Measurements from ENCODE around the gene HSD3B2.
"Not testable (repeated sequence)": the region's sequence is repeated elsewhere in the genome, so short reads cannot be mapped to it uniquely, and the experiment has no call there.

Gene HSD3B2

DNA sequence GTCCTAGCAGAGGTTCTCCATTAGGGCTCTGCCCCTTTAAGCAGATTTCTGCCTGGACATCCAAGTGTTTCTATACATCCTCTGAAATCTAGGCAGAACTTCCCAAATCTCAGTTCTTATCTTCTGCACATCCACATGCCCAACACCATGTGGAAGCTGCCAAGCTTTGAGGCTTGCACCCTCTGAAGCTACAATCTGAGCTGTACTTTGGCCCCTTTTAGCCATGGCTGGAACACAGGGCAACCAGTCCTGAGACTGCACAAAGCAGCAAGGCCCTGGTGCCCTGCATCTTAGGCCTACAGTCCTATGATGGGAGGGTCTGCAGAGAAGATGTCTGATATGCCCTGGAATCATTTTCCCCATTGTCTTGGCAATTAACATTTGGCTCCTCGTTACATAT is 38.4 kb upstream of the HSD3B2 start:
- DNase-seq, result no peak
- Histone ChIP-seq H3K9me3 (ENCODE audit: severe bottlenecking) (no peaks in the 10 kb centered on the region), H3K27ac (no peak overlapping the region), H3K4me3 (ENCODE audit: low read depth, low read length) (no peak overlapping the region), H3K27me3 (ENCODE audit: insufficient read depth, low read depth, severe bottlenecking) (peaks cover 17% of the 10 kb centered on the region), H3K36me3 (no peaks in the 10 kb centered on the region)
- TF ChIP-seq CTCF (IDR thresholded peaks at IDR 0.05; ENCODE audit: low read depth, low read length), result no peak

- H3K4me3 ChIP-seq (ENCODE audit: low read depth, low read length); H3K9me3 ChIP-seq (ENCODE audit: severe bottlenecking); H3K27ac ChIP-seq; DNase-seq; H3K36me3 ChIP-seq: not testable (repeated sequence)
- peaks cover 17% of the 10 kb centered on the region for H3K27me3 ChIP-seq (ENCODE audit: insufficient read depth, low read depth, severe bottlenecking)
Observed at GRCh38 chr1:119377594-119377993, 37.4 kb upstream of the HSD3B2 start.

GRCh38 chr1:119379117-119379516 is 35.8 kb upstream of the HSD3B2 start:
- Histone ChIP-seq H3K9me3 (ENCODE audit: severe bottlenecking) (no peaks in the 10 kb centered on the region), H3K27me3 (ENCODE audit: insufficient read depth, low read depth, severe bottlenecking) (peaks cover 8% of the 10 kb centered on the region), H3K4me3 (ENCODE audit: low read depth, low read length) (no peak overlapping the region), H3K36me3 (no peaks in the 10 kb centered on the region), H3K27ac (no peak overlapping the region)
- no peak for DNase-seq
- no peak for TF ChIP-seq CTCF (IDR thresholded peaks at IDR 0.05; ENCODE audit: low read depth, low read length)

DNA sequence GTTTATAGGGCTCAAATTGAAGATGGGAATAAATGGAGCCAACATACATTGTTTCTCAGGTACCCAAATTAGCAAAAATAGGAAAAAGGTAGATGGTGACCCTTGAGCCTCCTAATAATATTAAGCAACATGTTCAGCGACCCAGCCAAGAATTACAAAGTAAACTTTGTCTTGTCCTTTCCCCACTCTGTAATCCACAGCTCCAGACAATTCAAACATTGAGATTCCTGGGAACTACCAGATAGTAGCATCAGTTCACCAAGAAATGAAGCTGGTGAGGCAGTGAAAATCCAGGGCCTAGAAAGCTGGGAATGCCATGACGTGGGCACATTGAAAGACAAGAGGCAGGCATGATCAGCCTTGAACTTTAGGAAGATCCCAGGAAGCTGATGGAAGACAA is 34.6 kb upstream of the HSD3B2 start:
- Histone ChIP-seq H3K4me3 (ENCODE audit: low read depth, low read length) (no peak overlapping the region), H3K27me3 (ENCODE audit: insufficient read depth, low read depth, severe bottlenecking) (peaks cover 6% of the 10 kb centered on the region), H3K36me3 (no peaks in the 10 kb centered on the region), H3K27ac (no peak overlapping the region), H3K9me3 (ENCODE audit: severe bottlenecking) (no peaks in the 10 kb centered on the region)
- DNase-seq, result no peak
- TF ChIP-seq CTCF (IDR thresholded peaks at IDR 0.05; ENCODE audit: low read depth, low read length), result no peak

DNA sequence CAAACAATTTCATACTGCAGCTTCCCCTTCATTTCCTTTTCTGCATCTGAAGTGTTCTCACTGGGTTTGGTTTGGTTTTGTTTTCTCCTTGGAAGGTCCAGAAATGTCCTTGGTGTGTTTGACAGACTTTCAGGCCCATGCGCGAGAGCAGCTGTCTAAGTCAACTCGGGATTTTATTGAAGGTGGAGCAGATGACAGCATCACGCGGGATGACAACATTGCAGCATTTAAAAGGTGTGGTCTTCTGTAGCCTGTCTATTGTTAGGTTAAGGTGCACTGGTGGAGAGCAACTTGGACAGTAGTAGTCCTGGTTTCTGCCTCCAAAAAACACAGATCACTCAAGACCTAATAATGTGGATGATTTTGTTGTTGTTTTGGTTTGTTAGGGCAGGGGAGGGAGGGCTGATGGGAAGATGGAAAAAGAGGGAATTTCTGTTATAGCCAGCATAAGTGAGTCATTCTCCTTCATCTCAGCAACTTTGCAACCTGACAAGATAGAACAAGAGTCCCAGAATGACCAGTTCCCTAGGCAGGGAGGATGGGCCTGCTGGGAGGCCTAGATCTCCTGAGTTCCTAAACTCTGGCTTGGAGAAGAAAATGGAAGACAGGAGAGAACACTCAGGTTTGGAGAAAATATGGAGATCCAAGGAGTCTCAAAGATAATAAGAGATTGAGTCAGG is 33.8 kb upstream of the HSD3B2 start:
- no peak for TF ChIP-seq CTCF (IDR thresholded peaks at IDR 0.05; ENCODE audit: low read depth, low read length)
- no peak overlapping the region for H3K27ac ChIP-seq
- peaks cover 6% of the 10 kb centered on the region for H3K27me3 ChIP-seq (ENCODE audit: insufficient read depth, low read depth, severe bottlenecking)
- H3K4me3 ChIP-seq (ENCODE audit: low read depth, low read length), result no peak overlapping the region
- H3K9me3 ChIP-seq (ENCODE audit: severe bottlenecking), result no peaks in the 10 kb centered on the region
- no peaks in the 10 kb centered on the region for H3K36me3 ChIP-seq
- DNase-seq, result no peak

- no peak for DNase-seq
- no peaks in the 10 kb centered on the region for H3K36me3 ChIP-seq
- no peak overlapping the region for H3K4me3 ChIP-seq (ENCODE audit: low read depth, low read length)
- no peak overlapping the region for H3K27ac ChIP-seq
- peaks cover 6% of the 10 kb centered on the region for H3K27me3 ChIP-seq (ENCODE audit: insufficient read depth, low read depth, severe bottlenecking)
- no peak for TF ChIP-seq CTCF (IDR thresholded peaks at IDR 0.05; ENCODE audit: low read depth, low read length)
- no peaks in the 10 kb centered on the region for H3K9me3 ChIP-seq (ENCODE audit: severe bottlenecking)
Observed at GRCh38 chr1:119384591-119384990, 30.4 kb upstream of the HSD3B2 start.

All from WERI-Rb-1 (cell line).